K562 (cell line): ENCODE measurements around the gene HLCS. TPM values are rescaled to one million over a fixed set of nuclear protein-coding genes. Genes with fewer than 3 reads are reported as not detected.

Source experiments
- ARID2 ChIP-seq: fragments of 450-650 bp; IDR thresholded peaks from 2 replicates; pipeline ENCODE4 v1.6.1; 2017; ENCODE audit warnings: antibody characterized with exemption, mild to moderate bottlenecking
- CBX2 ChIP-seq: fragments of 200-600 bp; sonication (generic); IDR thresholded peaks from one replicate; pipeline ENCODE4 v1.6.1; 2012; ENCODE audit warnings: mild to moderate bottlenecking, low read length, inconsistent platforms; ENCODE audit not compliant: insufficient read depth, poor library complexity, severe bottlenecking
- CHAMP1 ChIP-seq: fragments of 450-650 bp; IDR thresholded peaks from 2 replicates; pipeline ENCODE4 v1.6.1; 2016; ENCODE audit warnings: mild to moderate bottlenecking
- CLOCK ChIP-seq: fragments of 250-450 bp; sonication (Bioruptor Pico); IDR thresholded peaks from 2 replicates; pipeline ENCODE4 v1.4.0; 2020; ENCODE audit warnings: mild to moderate bottlenecking, moderate library complexity, borderline replicate concordance
- CREBBP ChIP-seq: IDR thresholded peaks from one replicate; pipeline ENCODE4 v1.6.1; 2012; ENCODE audit warnings: low read depth, mild to moderate bottlenecking, control low read depth, inconsistent platforms, low read length
- CSDE1 ChIP-seq, 2 experiments: fragments of 450-650 bp; IDR thresholded peaks; 2 replicates each; pipeline ENCODE4 v1.6.1; 2016; ENCODE audit warnings: mild to moderate bottlenecking in 1 of 2
- ERF ChIP-seq: fragments of 450-650 bp; formaldehyde crosslinking; IDR thresholded peaks from 2 replicates; pipeline ENCODE4 v1.4.0; 2020; ENCODE audit warnings: mild to moderate bottlenecking, mixed read lengths
- POLR2A ChIP-seq: fragments of 450-650 bp; conservative IDR thresholded peaks from 2 replicates; pipeline ENCODE4 v1.6.1; 2016
- PTBP1 ChIP-seq: fragments of 200-400 bp; formaldehyde crosslinking; IDR thresholded peaks from 2 replicates; pipeline ENCODE4 v1.6.1; 2017; ENCODE audit warnings: low read depth, low read length
- SAFB2 ChIP-seq: fragments of 200-400 bp; formaldehyde crosslinking; IDR thresholded peaks from 2 replicates; pipeline ENCODE4 v1.6.1; 2018; ENCODE audit warnings: borderline replicate concordance, low read length, low read depth, moderate library complexity; ENCODE audit not compliant: severe bottlenecking
- SNIP1 ChIP-seq: fragments of 450-650 bp; IDR thresholded peaks from 2 replicates; pipeline ENCODE4 v1.7.1; 2017; ENCODE audit warnings: low read depth, mild to moderate bottlenecking
- XRCC3 ChIP-seq: fragments of 450-650 bp; IDR thresholded peaks from 2 replicates; pipeline ENCODE4 v1.6.1; 2017; ENCODE audit warnings: mild to moderate bottlenecking, moderate library complexity
- YBX1 ChIP-seq: fragments of 450-650 bp; IDR thresholded peaks from 2 replicates; pipeline ENCODE4 v1.7.1; 2016; ENCODE audit warnings: mild to moderate bottlenecking
- ZBTB8A ChIP-seq: fragments of 450-650 bp; IDR thresholded peaks from 2 replicates; pipeline ENCODE4 v1.6.1; 2018; ENCODE audit warnings: mild to moderate bottlenecking, moderate library complexity; ENCODE audit not compliant: partially characterized antibody
- ZHX1 ChIP-seq: fragments of 150-350 bp; conservative IDR thresholded peaks from 2 replicates; pipeline ENCODE4 v1.6.1; 2014; ENCODE audit warnings: low read length
- ZNF124 ChIP-seq: sonication (generic); formaldehyde crosslinking; IDR thresholded peaks from 2 replicates; pipeline ENCODE4 v1.8.1; 2022; ENCODE audit warnings: missing genetic modification reagents
- ZNF436 ChIP-seq: fragments of 250-450, 450-650 bp; sonication (Bioruptor Pico); formaldehyde crosslinking; IDR thresholded peaks from 2 replicates; pipeline ENCODE4 v1.7.0; 2020; ENCODE audit warnings: mild to moderate bottlenecking
- ZNF444 ChIP-seq: fragments of 250-450 bp; sonication (Bioruptor Pico); IDR thresholded peaks from 2 replicates; pipeline ENCODE4 v1.4.0; 2020; ENCODE audit warnings: mild to moderate bottlenecking, moderate library complexity
- ZNF57 ChIP-seq: fragments of 450-650 bp; formaldehyde crosslinking; IDR thresholded peaks from 2 replicates; pipeline ENCODE4 v1.4.0; 2020; ENCODE audit warnings: mild to moderate bottlenecking, moderate library complexity
- polyA plus RNA-seq, 8 experiments: library from polyadenylated mRNA; depleted of rRNA in 4 of 8; stranded (reverse) in 5 of 8; unstranded in 3 of 8; fragments of >200 nt; fragmentation: Nextera tagmentation in 2 of 8; fragmentation: Illumina TruSeq in 1 of 8; extraction: Ambion mirVana in 2 of 8; extraction: Trizol in 1 of 8; gene quantifications; 2 replicates each; pipeline versions ENCODE4 v1.2.1 to v1.2.3, GENCODE V29; 2011 to 2014; ENCODE audit warnings: inconsistent platforms in 1 of 8, missing spikeins in 1 of 8
- total RNA-seq, 7 experiments: library from RNA; depleted of rRNA in 6 of 7; stranded (reverse); fragments of >200 nt in 6 of 7; fragmentation: Illumina TruSeq in 2 of 7; extraction: Trizol in 2 of 7; gene quantifications; 2 replicates each; pipeline versions ENCODE4 v1.2.1 to v1.2.3, GENCODE V29; 2011 to 2021; ENCODE audit warnings: low replicate concordance in 1 of 7
- TF ChIP-seq, protein P1 (sequence below): fragments of 250-450 bp; sonication (Bioruptor Pico); IDR thresholded peaks from 2 replicates; pipeline ENCODE4 v1.8.0; 2022; ENCODE audit warnings: inconsistent platforms, mild to moderate bottlenecking, moderate library complexity, borderline replicate concordance

HLCS gene
- total and polyA plus RNA-seq, 9 of the 15 experiments (the other 6 are each of a cell fraction or from before 2014, with no cell fraction given): 3.0 to 21.5 (median 17.1) TPM

DNA sequence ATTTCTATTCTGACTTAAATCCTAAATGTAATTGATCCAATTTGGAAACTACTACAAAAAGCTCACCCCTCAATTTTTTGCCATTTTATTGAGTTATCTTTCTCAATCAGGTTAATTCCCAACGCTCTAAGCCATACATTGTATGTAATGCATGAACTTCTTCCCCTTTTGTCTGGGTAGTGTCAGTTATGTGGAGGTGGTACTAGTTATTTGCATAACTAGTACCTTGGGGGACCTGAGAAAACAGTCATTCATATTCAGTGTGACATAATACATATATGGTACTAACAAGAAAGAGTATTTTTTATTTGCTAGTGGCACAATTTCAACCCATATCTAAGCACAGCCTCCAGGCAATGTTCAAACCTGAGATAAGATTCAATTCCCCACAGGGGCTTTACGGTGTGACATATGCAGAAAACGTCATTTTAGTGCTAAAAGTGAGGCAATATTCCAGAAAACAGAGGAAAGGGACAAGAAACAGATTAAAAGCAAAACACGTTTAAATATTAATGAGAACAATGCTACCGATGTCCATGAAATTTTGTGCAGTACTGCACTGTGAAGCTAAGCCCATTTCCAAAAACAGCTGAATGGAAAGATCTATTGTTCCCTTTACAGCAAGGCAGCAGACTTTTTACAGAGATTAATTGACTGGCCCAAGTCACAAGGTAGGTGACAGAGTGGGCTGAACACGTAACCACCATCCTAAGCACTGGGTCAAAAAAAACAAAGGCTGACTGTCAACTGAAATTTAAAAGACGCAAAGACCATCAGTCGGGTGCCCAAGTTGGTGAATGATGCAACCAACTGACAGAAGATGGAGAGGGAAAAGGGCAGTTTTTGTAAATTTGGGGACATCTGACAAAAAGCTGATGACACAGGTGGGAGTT, 1.4 kb downstream of the HLCS start (continued):
- TF ChIP-seq CLOCK (CRISPR knock-in tag) (no peak), ERF (CRISPR knock-in tag) (no peak), ZNF124 (CRISPR knock-in tag) (no peak), CREBBP (no peak), YBX1 (no peak), CHAMP1 (no peak), CSDE1 (IDR thresholded peaks at IDR 0.05) (0 out of 4 replicates have a peak, but pooled peaks of 1 of the 2 experiments have one; percentile 26), ZNF436 (CRISPR knock-in tag) (0 out of 2 replicates have a peak, but pooled peaks have one; percentile 54), PTBP1 (no peak), SAFB2 (no peak), CBX2 (no peak), POLR2A (peak; percentile 2; the same call in 1 of the 2 replicates), ZBTB8A (no peak), ZHX1 (no peak), ZNF57 (CRISPR knock-in tag) (no peak), ARID2 (no peak), XRCC3 (no peak), SNIP1 (no peak), ZNF444 (CRISPR knock-in tag) (no peak)
- TF ChIP-seq, protein P1, sequence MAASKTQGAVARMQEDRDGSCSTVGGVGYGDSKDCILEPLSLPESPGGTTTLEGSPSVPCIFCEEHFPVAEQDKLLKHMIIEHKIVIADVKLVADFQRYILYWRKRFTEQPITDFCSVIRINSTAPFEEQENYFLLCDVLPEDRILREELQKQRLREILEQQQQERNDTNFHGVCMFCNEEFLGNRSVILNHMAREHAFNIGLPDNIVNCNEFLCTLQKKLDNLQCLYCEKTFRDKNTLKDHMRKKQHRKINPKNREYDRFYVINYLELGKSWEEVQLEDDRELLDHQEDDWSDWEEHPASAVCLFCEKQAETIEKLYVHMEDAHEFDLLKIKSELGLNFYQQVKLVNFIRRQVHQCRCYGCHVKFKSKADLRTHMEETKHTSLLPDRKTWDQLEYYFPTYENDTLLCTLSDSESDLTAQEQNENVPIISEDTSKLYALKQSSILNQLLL (CRISPR knock-in tag): no peak
